ENCODE data around the gene TLCD3B. TPM values are rescaled to one million over a fixed set of nuclear protein-coding genes. Genes with fewer than 3 reads are reported as not detected.

The TLCD3B gene
- total and polyA plus RNA-seq, 9 of the 15 experiments (the other 6 are each of a cell fraction or from before 2014, with no cell fraction given), result 0.10 to 0.52 (median 0.23) TPM; not detected in 4

- DNase-seq (ENCODE audit: extremely low read depth in 1 of 4, low spot score in 3 of 4), result peak in 1 of 4 experiments; percentile 37
- Histone ChIP-seq H3K4me1 (replicated peaks in 1 of 2; ENCODE audit: control insufficient read depth in 2 of 2, insufficient read depth in 2 of 2, low read length in 2 of 2) (peaks cover 36 to 51% of the 10 kb centered on the region in 2 experiments), H3K79me2 (ENCODE audit: control insufficient read depth, insufficient read depth, low read length) (peaks cover 68% of the 10 kb centered on the region), H3K27ac (ENCODE audit: extremely low read depth, low read depth, low read length) (peak overlapping the region; percentile 55; the same call in 2 of the 3 replicates), H3K4me3 (peak overlapping the region; percentile 32), H3K9me3 (replicated peaks; ENCODE audit: control insufficient read depth, insufficient read depth, low read depth, low read length) (no peaks in the 10 kb centered on the region), H3K36me3 (ENCODE audit: control insufficient read depth, insufficient read depth, low read length) (peaks cover 64% of the 10 kb centered on the region), H3K9me1 (ENCODE audit: control insufficient read depth, insufficient read depth, low read length) (peaks cover 17% of the 10 kb centered on the region), H3K9ac (ENCODE audit: insufficient read depth in 1 of 2, low read depth in 2 of 2, low read length in 2 of 2) (peak overlapping the region; percentile 86 to 93; a peak in 3 of 4 replicates), H2AFZ (ENCODE audit: low read depth, low read length) (no peak overlapping the region), H3K4me2 (ENCODE audit: insufficient read depth, low read length) (peak overlapping the region; percentile 79), H3K27me3 (ENCODE audit: control insufficient read depth in 2 of 2, insufficient read depth in 2 of 2, low read length in 2 of 2) (no peaks in the 10 kb centered on the region), H4K20me1 (replicated peaks; ENCODE audit: control insufficient read depth, insufficient read depth, low read length) (peaks cover 51% of the 10 kb centered on the region)
- CTCF ChIA-PET (ENCODE audit: low intra/inter-chr PET ratio), result no interaction called here
- in situ Hi-C loops (cut with MboI), result no loop called here
- 97% methylated on average over 16 of the region's 17 CpGs for WGBS (ENCODE audit: insufficient coverage, low coverage, missing lambda C conversion rate)
- no TSS peak for BruUV-seq (replicated peaks)
- no peak for FAIRE-seq
- intact Hi-C loops (cut with micrococcal nuclease), result loop anchor here (10.0 kb wide), 2 partner anchors 306 to 586 kb away; partner anchors contain the start of genes FBRS, MYL11, PRR14 and TBC1D10B
- POLR2A ChIA-PET, result interaction anchor here (0.8 to 1.9 kb wide), 2 partner anchors 23 to 26 kb away, joined by 3 to 9 read pairs; partner anchors contain the start of gene TBX6
- ATAC-seq, result no peak
- TF ChIP-seq ATF7 (IDR thresholded peaks at IDR 0.05), result no peak
- peak; percentile 39; the same call in 1 of the 2 replicates for TF ChIP-seq ZBED1 (IDR thresholded peaks at IDR 0.05)
- 0 out of 2 replicates have a peak, but pooled peaks have one; percentile 33 for TF ChIP-seq HMGXB4 (CRISPR knock-in tag; IDR thresholded peaks at IDR 0.05)
- TF ChIP-seq RERE (CRISPR knock-in tag; IDR thresholded peaks at IDR 0.05; ENCODE audit: borderline replicate concordance), result no peak
- no peak for TF ChIP-seq POLR3A (IDR thresholded peaks at IDR 0.05; ENCODE audit: borderline replicate concordance, extremely low read depth, insufficient read depth, insufficient read length)
- 0 out of 2 replicates have a peak, but pooled peaks have one; percentile 28 for TF ChIP-seq ZFX (CRISPR knock-in tag; IDR thresholded peaks at IDR 0.05)
- peak; percentile 44 to 68 (median 45); a peak in 5 of 6 replicates for TF ChIP-seq CTCF (IDR thresholded peaks at IDR 0.05 in 2 of 3, conservative IDR thresholded peaks at IDR 0.05 in 1 of 3; ENCODE audit: insufficient read depth in 2 of 3, low read depth in 1 of 3, low read length in 3 of 3)
- peak; percentile 21 for TF ChIP-seq CHD1 (IDR thresholded peaks at IDR 0.05; ENCODE audit: low read length)
- TF ChIP-seq ZNF707 (CRISPR knock-in tag; conservative IDR thresholded peaks at IDR 0.05), result no peak
- peak; percentile 68; the same call in 1 of the 2 replicates for TF ChIP-seq POLR2AphosphoS5 (IDR thresholded peaks at IDR 0.05; ENCODE audit: control insufficient read depth, insufficient read depth, low read depth, low read length)
These were observed 37.9 kb upstream of the TLCD3B start for GRCh38 chr16:30068750-30069610.

Measured in K562 (cell line).